Measurements from ENCODE around the gene ERBB4.

ERBB4 gene

GRCh38 chr2:211487733-211488132, 1050.9 kb downstream of the ERBB4 start:
- TF ChIP-seq CTCF (IDR thresholded peaks at IDR 0.05) = no peak

GRCh38 chr2:211479536-211480150, 1059.0 kb downstream of the ERBB4 start:
- no peak for TF ChIP-seq CTCF (IDR thresholded peaks at IDR 0.05)

DNA sequence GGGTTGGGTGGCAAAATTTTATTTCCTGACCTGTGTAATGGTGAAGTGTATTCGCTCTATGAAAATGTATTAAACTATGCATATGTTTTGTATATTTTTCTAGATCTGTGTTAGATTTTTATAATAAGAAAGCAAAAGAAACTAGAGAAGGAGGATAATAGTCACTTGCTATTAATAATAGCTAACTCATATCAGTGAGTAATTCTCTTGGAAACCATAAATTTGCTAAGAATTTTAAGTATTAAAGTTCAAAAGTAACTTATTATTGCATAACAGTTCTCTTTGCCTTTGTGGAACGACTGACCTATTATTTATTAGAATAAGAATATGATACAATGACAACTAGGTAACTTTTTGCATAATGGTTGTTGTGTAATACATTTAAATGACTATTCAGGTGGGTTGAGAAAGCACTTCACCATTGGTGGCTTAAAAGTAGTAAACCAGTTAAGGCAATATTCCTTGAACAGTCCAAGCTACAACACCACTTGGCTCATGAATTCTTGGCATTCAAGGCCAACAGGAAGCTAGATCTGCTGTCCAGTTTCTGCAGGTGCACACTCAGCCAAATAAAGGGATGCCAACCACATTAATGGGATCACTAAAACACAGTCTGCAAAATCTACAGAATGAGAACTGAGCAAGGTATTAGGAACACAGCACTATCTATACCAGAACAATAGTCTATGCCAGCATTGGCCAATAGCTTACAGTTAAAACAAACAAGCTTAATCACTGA, 1060.9 kb downstream of the ERBB4 start:
- no peak for TF ChIP-seq CTCF (IDR thresholded peaks at IDR 0.05)

DNA sequence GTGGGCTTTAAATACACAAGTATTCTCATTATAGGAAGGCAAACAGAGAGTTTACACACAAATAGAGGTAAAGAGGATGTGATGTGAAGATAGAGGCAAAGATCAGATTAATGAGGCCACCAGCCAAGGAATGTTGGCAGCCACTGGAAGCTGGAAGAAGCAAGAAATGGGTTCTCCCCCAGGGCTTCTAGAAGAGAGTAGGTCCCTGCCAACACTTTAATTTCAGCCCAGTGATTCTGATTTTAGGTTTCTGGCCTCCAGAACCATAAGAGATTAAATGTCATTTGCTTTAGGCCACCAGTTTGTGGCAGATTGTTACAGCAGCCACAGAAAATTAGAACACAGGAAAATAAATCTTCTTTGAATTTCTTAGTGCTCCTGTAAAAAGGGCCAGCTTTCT, 1065.5 kb downstream of the ERBB4 start:
- TF ChIP-seq CTCF (IDR thresholded peaks at IDR 0.05) = no peak

DNA sequence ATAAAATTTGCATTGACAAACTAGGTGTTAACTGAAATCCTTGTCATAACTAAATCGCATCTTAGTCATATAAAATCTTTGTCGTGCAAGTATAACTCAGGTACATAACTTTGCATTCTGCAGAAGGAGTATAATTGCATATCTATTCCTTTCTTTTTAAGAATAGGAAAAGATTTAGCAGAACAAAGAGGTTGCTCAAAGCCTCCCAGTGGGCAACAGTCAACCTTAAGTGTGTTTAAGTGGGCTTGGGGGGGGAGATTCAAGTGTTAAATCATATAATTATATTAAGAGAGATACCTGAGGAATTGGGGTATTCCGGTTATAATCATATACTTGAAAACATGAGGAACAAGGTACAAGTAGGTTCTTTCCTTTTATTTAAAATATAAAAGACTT, 1068.9 kb downstream of the ERBB4 start:
- no peak for TF ChIP-seq CTCF (IDR thresholded peaks at IDR 0.05)

DNA sequence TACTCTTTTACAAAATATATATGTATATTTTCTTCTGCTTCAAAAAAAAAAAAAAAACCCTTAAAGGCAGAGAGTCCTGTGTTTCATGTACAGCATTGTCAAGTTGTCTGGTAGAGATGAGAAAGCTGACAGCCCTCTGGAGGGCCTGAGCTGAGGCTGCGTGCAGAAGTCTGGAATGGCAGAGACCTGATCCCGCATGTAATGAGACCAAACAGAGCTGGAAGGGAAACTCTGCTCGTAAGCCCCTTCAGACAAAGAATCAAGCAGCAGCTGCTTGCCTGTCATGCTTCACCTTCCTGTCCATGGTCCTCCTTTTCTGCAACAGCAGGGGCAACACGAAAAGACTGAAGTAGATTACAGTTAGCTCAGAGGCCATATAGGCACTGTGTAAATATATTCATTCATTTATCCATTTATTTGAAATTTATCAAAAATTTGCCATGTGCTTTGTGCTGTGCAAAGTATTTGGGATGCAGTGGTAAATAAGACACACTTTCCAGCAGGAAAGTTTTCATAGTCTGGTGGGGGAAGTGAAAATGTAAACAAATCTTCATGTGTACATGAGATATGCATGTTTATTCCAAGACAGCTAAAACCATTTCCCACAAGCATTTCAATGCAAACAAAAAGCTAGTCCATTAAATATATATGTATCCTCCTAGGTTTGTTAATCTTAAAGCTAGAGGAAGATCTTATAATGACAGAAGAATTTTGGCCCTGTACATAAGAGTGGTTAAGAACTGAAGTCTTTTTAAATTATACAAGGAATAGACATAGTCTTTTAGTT, 1069.5 kb downstream of the ERBB4 start:
- TF ChIP-seq CTCF (IDR thresholded peaks at IDR 0.05) = no peak

GRCh38 chr2:211468217-211468616, 1070.4 kb downstream of the ERBB4 start:
- TF ChIP-seq CTCF (IDR thresholded peaks at IDR 0.05) = no peak
